Forelimb muscle (tissue), 1 donor: Measurements from ENCODE around the gene PDSS2. TPM values are rescaled to one million over a fixed set of nuclear protein-coding genes. Genes with fewer than 3 reads are reported as not detected.

Experiments
- DNase-seq: peaks from one replicate; pipeline ENCODE4 v3.0.0-alpha.2; 2013; ENCODE audit warnings: low read depth
- polyA plus RNA-seq: library from polyadenylated mRNA; unstranded; fragments of 120-200 nt; gene quantifications from one replicate; pipeline ENCODE4 v1.2.1, GENCODE V29; 2013; ENCODE audit not compliant: insufficient read length

The PDSS2 gene
- polyA plus RNA-seq, 1 donor: 8.2 TPM

DNA sequence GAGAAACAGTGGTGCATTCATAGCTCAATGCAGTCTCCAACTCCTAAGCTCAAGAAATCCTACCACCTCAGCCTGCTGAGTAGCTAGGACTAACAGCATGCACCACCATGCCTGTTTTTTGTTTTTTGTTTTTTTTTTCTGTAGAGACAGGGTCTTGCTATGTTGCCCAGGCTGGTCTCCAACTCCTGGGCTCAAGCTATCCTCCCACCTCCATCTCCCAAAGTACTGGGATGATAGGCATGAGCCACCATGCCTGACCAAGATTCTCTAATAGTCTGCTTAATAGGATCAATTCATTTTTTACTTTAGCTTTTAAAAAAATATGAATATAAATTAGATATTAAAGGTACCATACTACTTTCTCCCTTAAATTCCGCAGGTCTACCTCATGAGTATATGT is 191.7 kb downstream of the PDSS2 start:
- no peak for DNase-seq

DNA sequence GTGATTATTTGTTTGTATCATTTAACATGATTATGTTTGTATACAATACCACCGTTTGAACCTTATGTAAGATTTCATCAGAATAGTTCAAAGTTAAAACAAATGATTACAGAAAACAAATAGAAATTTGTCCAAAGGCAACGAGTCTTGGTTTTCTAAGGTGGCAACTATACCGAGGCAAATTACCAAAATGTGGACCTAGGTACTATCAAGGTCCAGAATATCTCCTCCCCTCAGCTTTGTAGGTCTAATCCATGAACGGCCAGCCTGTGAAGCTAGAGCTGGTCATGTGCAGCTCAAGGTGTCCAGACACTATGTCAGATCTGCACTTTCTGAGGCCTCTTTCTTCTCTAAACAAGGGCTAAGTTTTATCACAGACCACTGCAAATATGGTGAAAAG is 192.4 kb downstream of the PDSS2 start:
- DNase-seq: no peak

DNA sequence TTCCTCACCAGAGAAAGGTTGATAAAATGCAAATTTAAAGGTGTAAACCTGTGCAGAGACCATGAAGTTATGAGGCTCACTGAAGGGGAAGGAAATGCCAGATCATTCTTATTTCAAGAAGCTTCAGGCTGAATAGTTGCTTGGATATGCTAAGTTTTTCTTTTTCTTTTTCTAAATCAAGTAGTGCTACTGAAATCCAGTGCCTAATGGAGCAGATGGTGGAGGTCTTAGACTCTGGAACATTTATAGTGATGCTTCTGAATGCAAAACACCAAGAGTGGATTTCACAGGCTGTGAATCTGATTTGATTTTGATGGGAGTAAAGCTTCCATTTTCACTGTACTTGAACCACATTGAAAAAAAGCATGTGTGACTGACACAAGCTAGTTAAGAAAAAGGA is 192.8 kb downstream of the PDSS2 start:
- no peak for DNase-seq

DNA sequence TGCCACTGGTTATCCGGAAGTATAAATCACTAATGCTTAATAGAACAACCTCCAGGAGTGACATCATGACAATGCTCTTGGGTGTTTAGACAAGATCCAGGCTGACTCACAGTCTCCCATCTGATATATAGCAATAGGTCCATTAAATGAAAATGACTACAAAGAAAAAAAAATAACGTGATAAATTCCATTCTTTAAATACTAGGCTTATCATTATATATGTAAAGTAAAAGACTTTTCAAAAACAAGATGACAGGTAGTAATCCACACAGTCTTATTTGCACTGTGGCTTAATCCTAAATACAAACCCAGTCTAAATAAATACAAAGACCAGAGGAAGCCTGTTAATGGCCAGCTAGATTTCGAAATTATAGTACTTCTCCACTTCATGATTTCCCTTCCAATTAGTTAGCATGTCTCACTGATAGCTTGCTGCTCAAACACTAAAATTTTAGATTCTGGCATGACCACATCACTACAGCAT is 195.0 kb downstream of the PDSS2 start:
- no peak for DNase-seq

DNA sequence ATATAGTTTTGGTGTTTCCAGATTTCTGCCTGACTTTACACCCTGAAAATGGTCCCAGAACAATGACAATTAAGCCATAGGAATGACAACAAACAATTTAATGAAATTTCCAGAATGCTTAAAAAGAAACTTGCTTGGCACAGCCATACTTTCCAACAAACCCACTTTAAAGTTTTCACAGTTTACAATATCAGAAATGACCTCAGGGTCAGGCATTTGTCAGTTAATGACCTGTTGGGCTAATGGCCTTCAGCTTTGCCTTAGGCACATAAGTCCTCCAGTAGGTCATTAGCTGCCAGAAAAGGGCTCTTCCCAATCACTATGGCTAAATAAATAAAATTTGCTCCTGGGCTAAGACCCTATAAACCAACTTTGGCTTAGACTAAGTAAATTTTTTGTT is 199.4 kb downstream of the PDSS2 start:
- no peak for DNase-seq

DNA sequence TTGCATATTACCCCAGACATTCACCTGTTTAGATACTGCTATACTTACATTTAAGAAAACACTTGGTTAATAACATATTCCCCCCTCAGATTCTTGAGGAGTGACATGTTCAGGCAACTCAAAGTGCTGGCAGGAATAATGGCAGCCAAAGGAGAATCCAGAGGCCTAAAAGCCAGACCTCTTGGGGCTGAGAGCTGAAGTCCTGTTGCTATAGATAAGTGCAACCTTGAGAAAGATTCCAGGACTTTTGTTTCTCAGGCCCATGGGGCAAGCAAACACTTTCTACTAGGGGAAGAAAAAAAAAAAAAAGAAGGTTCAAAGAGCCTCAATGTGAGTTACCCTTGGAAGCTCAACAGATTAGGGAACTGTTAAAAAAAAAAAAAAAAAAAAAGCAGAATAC is 211.2 kb downstream of the PDSS2 start:
- no peak for DNase-seq

DNA sequence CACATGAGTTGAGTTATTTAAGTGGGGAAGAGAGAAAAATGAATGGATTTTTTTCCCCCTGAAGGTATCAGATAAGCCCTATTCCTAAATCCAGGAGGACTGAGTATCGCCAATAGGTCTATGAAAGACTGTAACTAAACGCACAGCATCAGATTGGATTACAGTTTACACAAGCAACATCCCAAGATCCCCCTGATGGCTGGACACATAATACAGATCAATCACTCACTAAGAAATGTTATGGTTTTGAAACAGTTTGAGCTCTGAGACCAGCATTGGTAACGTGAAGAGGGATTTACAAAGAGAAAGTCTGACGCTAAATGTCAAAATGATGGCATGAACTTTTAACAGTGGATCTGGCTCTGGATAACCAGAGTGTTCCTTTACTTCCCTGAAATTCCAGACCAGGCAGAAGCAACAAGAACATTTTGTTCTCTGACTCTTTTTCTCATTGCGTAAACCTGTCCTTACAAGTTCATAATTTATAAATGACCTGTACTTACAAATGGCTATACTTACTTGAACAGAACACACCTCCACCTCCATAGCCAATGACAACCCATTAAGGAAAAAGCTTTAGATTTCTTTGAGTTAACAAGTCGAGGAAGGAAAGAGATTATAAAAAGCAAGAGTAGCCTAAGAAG is 212.3 kb downstream of the PDSS2 start:
- DNase-seq: no peak

DNA sequence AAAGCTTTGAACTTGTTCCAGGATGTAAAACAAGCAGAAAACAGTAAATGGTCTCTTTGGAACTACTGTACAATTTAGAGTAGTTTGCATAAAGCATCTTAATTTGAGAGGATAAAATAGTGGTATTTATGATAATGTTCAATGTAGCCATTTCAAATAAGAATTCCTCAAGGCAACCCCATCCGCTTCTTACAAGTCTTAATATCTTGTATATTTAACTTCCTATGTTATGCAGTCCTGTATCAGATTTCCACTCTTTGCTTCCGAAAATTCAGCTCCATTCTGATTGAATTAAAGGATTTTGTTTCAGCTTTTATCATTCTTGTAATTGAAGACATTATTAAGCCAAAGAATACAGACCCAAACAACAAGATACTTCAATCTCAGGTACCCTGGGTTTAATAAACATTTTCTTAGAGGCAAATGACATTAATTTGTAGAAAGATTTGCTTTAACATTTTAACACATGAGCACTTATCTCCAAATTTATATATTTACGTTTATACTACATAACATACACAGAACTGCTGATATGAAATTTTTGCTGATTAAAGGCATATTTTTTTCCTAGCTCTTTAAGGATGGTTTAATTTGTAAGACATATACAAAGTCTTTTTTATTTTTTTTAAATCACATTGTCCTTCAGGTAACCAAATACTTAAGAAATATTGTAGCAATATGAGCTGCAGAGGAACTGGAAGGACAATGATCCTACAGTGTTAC is 213.0 kb downstream of the PDSS2 start:
- DNase-seq: no peak

DNA sequence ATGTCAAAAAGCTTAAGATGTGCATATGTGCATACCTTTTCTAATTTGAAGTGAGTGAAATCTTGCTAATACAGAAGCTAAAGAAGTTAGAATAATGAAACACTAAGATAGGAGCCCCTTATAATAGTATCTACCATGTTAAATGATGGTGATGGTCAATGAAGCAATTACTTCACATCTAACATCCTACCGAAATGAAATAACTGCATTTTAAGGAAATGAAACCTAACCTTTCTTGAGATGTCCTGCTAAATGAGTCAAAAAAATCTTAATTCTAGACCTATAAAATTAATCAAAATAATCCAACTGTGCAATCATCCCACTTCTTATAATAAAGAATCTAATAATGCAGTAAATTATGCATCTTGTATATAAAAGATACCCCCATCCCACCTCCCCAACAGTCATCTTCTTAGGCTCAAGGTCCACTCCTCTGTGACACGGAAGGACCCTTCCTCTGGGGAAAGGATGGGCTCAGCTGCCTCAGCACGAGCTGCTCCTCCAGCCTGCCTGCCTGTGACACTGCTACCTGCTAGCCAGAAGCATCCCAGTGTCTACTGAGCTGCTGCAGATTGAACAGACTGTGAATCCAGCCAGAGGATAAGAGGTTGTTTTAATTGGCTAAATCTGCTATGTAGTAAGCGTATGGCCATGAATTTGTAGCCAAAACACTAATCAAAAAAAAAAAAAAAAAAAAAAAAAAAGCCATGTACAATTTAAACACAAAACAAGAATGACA is 214.5 kb downstream of the PDSS2 start:
- no peak for DNase-seq

DNA sequence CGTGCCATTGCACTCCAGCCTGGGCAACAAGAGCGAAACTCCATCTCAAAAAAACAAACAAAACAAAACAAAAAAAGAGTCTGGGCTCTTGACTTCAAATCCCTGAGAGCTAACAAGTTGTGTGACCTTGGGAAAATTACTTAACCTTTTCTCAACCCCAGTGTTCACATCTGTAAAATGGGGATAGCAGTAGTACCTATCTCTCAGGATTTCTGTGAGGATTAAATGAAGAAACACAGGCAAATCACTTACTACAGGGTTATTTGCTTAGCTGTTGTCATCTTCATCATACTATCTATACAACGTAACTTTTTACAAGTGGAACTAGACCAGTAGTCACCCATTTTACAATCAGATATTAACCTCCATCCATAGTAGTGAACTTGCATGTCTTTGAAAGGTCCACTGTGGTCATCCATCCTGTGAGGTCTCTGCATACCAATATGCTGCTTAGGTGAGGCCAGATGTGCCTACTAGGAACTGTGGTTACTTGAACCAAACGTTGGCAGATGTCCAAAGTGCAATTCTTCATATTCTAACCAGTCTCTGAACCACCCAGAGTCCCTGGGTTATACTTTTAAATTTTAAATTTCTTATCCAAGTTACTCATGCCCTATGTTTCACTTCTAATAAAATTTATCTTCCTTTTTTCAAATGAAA is 215.2 kb downstream of the PDSS2 start:
- DNase-seq: no peak

DNA sequence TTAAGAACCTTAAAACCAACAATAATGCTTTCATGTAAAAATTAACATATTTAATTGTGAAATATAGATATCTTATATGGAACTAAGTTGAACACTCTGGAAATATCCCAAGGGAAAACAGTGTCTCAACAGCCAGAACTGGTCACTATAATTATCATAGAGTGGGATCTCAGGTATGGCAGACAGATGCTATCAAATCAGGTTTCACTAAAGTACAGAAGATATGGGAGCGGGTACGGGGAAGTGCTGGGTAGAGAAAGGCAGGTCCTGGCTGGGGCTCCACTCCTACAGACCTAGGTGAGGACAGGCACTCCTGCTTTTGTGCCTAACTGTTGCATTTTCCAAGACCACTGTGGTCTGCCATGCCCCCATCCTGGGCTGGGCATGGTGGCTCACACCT is 215.9 kb downstream of the PDSS2 start:
- DNase-seq: no peak

DNA sequence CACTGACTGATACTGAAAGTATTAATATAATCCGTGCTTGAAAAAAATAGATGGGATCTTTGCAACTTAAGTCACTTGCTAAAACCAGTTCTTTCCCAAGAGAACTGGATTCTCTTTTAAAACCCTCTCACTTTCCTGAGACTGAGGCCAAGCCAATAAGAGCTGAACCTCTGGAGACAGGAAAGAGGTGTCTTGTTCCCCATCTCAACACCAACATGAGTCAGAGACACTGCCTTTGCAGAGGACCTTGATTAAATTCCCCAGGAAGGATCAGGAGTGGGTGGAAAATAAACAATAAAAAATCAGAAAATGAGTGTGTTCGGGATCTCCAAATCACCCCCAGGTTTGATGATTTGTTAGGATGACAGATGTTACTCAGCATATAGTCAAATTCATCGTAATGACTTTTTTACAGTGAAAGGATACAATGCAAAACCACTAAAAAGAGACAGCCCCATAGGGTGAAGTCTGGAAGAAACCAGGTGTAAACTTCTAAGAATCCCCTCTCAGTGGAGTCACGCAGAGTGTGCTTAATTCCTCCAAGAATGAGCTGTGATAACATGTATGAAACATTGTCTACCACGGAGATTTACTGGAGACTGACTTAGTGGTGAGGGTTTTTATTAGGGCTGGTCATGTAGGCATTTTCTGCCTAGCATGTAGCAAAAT is 221.2 kb downstream of the PDSS2 start:
- DNase-seq: no peak

DNA sequence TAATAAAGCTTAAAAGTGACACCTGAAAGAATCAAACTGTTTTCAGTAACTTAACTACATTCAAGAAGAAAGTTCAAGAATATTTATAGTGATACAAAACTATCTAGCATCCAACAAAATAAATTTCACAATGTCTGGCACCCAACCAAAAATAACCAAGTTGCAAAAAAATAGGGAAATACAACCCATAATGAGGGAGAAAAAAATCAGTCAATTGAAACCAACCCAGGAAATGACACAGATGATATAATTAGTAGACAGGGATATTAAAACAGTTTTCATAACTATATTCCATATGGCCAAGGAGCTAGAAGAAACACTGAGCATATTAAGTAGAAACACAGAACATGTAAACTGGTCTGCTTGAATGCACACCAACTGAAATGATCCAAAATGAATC is 223.9 kb downstream of the PDSS2 start:
- DNase-seq: no peak

DNA sequence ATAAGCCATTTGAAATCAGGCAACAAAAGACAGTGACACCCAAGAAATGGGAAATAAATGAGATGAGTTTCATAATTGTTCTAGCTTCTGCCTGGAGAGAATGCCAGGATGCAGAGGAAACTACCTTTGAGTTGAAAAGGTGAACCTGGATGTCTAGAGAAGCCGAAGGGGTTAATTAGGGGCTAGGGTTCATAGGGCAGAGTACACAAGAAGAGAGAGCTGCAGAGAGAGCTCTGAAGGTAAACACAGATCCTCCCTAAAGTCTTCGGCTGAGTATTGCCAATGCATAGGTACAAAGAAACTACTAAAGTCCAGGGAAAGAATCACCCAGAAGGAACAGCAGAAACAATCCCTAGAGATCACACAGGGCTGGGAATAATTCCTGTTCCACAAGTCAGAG is 224.4 kb downstream of the PDSS2 start:
- no peak for DNase-seq

DNA sequence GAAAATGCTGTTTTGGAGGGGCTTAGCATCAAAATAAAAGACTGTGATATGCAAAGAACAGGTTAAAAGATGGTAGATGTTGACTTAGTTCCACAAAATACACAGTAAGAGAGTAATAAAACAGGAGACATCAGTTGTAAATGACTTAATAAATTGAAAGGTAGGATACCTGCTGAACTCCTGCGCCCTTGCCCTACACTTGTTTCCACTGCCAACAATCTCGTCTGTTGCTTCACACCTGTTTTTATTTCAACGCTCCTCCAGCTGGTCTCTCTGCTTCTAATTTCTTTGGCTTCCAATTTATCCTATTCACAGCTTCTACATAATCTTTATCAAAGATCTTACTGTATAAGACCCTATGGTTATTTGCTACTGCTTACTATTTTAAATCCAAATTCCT is 228.1 kb downstream of the PDSS2 start:
- no peak for DNase-seq

DNA sequence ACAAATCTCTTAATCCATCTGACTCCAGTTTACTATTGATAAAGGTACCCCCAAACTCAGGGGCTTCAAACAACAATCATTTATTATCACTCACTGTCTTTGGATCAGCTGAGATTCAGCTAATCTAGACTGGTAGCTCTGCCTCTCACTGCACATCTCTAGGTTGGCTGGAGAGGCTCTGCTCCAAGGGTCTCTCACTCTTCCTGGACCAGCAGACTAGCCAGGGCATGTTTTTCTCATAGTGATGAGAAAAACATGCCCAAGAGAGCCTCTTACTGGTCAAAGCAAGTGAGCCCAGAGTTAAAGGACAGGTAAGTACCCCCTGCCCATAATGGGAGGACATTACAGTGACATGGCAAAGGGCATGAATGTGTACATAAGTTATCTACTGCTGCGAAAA is 228.9 kb downstream of the PDSS2 start:
- DNase-seq: no peak

DNA sequence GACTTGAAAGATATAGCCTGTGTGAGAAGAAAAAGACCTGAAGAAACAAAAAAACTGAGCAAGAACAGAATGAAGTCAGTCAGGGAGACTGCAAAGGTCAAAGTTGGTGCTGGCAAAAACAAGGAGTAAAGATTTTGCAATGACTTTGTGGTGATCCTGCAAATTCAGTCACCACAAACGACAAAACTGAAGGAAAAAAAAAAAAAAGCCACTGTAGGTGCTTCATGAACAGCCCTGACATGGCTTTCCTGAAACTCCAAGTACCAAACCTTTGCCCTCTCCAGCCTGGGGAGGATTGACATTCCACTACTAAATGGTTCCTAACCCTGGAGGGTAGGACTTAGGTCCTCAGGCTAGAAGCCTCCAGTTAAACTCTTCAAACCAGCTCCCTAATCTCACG is 229.3 kb downstream of the PDSS2 start:
- no peak for DNase-seq

DNA sequence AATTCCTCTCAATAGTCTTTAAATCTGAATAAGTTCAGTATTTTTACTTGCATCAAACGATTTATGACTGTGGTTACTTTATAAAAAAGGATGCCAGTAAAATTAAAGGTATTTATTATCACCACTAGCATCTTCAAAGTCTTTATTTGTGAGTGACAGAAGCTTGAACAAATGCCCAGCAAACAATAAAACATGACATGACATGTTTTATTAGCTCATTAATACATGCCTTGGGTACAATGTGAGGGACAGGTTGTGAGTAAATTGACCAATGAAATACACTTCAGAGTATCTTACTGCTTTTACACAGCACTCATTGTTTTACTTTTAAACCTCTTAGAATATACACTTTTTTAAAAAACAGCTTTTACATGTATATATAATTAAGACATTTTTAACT is 230.6 kb downstream of the PDSS2 start:
- no peak for DNase-seq

DNA sequence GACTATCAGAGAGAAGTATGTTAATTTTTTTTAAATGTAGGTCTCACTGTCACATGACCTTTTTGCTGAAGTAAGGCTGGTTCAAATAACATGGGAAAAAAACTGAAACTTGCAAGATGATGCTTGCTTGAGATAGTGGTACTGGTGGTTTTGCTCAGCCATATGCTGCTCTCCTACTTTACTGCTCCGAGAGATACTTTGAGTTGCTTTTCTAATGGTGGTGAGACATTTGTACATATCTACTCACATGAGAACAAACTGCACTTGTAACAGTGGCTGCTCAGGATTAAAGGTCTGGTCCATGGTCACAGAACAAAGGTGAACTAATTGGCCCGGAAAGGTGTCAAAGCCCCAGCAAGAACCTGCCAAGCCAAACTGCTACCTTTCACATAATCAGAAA is 237.8 kb downstream of the PDSS2 start:
- DNase-seq: no peak

DNA sequence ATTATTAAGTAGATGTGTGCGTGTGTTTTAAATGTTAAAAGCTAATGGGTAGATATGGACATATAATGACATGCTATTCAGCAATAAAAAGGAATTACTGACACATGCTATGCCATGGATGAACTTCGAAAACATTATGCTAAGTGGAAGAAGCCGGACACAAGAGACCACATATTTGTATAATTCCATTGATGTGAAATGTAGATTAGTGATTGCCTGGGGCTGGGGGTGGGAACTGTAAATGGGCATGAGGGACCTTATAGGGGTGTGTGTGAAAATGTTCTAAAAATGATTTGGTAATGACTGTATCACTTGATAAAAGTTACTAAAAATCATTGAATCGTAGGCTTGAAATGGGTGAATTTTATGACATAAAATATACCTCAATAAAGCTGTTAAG is 239.5 kb downstream of the PDSS2 start:
- no peak for DNase-seq

DNA sequence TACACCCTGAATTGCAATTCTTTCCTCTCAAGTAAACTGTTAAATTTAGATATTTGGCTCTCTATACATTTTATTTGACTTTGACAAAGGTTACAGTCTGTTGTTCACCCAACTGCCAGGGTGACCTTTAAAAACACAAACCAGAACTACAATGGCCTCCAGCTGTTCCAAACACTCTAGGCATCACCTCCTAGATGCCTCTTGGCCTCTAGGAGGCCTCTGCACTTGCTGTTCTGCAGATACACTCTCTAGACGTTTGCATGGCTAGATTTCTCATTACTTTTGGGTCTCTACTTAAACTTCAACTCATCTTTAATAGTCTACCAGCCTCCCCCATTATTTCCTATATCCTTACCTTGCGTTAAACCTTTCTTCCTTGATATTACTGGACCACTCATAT is 241.2 kb downstream of the PDSS2 start:
- no peak for DNase-seq

DNA sequence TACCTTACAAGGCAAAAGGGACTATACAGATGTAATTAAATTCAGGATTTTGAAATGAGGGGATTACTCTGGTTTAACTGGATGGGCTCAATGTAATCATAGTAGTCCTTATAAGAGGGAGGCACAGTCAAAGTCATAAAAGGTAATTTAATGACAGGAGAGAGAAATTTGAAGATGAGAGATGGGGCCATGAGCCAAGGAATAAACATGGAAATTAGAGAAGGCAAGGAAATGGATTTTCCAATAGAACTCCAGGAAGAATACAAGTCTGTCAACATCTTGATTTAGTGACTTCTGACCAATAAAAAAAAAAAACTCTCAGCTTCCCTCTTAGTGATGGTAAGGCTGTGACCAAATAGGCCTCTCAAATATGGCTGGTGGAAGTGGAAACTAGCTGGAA is 242.1 kb downstream of the PDSS2 start:
- DNase-seq: no peak
